SIG-M5 treated with dmso at 0.1 percent for 504 hours (cell line): ENCODE results near the gene TXNL1.
A peak's percentile ranks its signal among the peaks of the same experiment; 100 is the strongest.
"Not testable (repeated sequence)": the region's sequence is repeated elsewhere in the genome, so short reads cannot be mapped to it uniquely, and the experiment has no call there.

Experiments
- DNase-seq: peaks from one replicate; lab custom pipeline; 2025; ENCODE audit not compliant: unreplicated experiment; lab: John Stamatoyannopoulos, UW

Gene TXNL1

GRCh38 chr18:56645415-56646016 lies 7.1 kb upstream of the TXNL1 start:
- peak; percentile 38 for DNase-seq

DNA sequence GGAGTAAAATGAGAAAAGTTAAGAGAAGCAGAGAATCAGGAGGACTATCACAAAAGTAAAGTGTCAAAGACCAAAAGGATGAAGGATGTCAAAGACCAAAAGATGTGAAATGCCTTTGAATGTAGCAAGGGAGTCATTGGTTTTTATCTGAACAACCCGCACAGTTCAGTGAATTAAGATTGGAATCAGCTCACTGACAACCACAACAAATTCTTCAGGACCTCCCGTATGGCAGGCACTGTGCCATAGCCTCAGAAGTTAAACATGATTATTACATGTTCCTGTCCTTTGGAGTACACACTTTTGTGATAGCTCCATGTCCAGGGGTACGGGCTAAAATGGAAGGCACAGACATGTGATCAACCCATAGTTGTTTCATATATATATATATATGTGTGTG lies 5.0 kb upstream of the TXNL1 start:
- DNase-seq: no peak

DNA sequence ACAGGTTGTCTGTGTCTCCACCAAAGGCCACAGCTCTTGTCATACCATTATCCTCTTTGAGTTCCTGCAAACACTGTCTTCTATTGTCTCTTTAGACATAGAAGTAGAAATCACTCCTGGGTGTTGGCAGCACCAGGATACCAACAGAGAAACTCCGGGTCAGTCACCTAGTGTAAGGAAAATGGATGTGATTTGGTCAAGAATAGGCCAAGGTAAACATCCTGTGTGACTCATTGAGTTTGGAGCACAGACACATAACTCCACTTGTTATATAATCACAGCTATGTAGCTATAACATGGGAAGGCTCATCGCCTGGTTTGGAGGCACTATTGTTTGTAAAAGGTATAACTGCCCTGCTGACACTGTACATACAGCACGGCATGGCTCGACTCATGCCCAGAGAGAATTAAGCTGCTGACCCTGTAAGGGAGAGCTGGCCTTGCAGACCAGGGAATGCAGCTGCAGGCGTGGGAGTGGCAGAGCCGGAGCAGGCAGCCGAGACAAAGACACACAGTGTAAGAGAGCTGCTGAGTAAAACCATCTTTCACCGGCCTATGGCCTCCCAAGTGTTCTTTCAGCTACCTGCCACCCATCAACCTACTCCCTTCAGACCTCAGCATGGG lies 3.4 kb upstream of the TXNL1 start:
- DNase-seq: no peak

- no peak for DNase-seq
These were observed 1.2 kb upstream of the TXNL1 start for GRCh38 chr18:56639571-56639970.

DNA sequence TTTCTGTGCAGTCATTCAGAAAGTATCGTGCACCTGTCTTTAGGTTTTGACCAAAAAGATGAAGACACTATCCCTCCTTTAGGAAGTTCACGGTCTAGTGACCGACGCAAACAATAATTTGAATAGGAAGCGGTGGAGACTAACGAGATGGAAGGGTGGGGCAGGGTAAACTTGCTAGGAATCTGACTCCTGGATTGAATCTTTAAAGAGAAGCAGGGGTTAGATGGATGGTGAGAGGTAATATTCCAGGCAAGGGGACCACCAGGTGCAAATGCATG lies 651 bp upstream of the TXNL1 start:
- DNase-seq: no peak

- no peak for DNase-seq
These were observed 621 bp downstream of the TXNL1 start for GRCh38 chr18:56637711-56638231.

- peak; percentile 6 for DNase-seq
These were observed 1.2 kb downstream of the TXNL1 start for GRCh38 chr18:56637176-56637575.

- no peak for DNase-seq
These were observed 3.4 kb downstream of the TXNL1 start for GRCh38 chr18:56635007-56635406.

DNA sequence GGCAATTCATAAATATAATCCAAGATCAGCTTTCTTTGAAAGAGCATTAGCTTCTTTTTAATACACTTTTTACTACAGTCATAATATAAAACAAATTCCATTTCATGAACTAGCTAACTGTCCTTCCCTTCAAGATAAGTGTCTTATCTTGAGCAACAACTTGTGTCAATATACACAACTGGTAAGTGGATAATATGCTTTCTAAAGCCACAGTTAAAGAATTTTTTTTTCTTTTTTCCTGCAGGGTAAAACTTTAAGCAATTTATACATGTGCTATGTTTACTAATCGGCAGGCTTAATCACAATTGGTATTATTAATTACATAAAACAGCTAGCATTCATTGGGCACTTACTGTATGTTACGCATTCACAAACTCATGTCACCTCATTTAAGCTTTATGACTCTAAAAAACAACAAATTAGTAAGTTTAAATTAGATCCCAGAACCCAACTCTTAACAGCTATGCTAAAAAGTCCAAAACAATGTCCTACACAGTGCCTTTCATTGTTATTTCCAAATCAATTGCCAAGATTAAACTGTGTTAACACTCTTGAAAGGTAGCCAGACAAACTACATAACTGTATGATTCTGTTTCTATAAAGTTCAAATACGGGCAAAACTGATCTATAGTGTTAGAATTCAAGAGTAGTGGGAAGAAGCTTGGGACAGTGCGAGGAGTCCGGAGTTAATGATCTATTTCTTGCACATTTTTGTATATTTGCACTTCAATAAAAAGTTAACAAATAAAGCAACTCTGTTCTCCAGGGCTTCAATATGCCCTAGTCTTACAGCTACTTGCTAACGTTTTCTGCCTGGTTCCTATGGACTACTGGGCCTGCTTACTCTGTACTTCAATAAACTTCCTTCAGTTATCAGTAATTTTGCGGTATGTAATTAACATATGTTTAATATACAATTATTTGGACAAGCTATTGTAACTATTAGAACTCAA lies 6.0 kb downstream of the TXNL1 start:
- no peak for DNase-seq

- no peak for DNase-seq
These were observed 10.4 kb downstream of the TXNL1 start for GRCh38 chr18:56627991-56628390.

- DNase-seq: no peak
These were observed 22.5 kb downstream of the TXNL1 start for GRCh38 chr18:56615738-56616520.

DNA sequence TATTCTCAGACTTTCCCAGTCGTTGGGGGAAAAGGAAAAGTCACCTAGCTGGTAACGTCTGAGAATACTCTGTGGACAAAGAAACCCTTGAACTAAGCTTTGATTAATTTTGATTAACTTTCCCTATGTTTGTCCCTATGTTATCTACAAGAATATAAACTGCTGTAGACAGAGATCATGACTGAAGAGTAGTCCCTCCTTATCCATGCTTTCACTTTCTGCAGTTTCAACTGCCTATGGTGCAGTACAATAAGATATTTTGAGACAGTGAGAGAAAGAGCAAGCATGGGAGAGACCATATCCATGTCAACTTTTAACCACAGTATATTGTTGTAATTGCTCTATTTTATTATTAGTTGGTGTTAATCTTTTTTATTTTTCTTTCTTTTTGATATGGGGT lies 31.8 kb downstream of the TXNL1 start:
- no peak for DNase-seq

GRCh38 chr18:56598422-56598821 lies 40.0 kb downstream of the TXNL1 start:
- DNase-seq: no peak

- DNase-seq: no peak
These were observed 44.5 kb downstream of the TXNL1 start for GRCh38 chr18:56593906-56594305.

- DNase-seq: no peak
These were observed 58.4 kb downstream of the TXNL1 start for GRCh38 chr18:56580026-56580425.

DNA sequence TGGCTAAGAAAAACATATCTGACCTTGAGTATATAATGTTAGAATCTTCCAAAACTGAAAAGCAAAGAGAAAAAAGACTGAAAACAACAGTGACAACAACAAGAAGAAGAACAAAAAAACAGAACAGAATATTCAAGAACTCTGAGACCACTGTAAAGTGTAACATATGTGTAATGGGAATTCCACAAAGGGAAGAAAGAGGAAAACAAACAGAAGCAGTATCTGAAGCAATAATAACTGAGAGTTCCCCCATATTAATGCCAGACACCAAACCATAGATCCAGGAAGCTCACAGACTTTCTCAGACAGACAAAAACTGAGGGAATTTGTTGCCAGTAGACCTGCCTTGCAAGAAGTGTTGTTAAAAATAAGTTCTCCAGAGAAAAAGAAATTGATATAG lies 58.9 kb downstream of the TXNL1 start:
- DNase-seq: no peak

- DNase-seq: no peak
These were observed 61.4 kb downstream of the TXNL1 start for GRCh38 chr18:56576826-56577573.

GRCh38 chr18:56575819-56576663 lies 62.4 kb downstream of the TXNL1 start:
- DNase-seq: peak; percentile 28

DNA sequence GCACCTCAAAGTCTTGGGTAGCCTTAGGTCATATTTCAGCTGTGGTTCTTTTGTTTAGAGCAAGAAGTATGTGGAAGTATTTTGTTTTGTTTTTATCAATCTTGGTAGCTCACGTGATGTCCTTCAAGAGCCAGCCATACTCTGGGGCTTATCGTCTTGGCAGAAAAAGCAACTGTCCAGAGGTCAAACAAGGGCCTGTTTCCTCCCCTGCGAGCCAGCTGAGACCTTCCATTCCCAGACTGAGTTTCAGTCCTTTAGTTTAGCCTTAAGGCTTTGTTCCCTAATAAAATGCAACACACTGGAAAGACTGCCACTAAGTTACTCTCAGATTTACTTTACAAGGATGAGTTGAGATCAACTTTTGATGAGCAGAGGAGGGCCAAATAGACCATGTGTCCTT lies 63.5 kb downstream of the TXNL1 start:
- no peak for DNase-seq

DNA sequence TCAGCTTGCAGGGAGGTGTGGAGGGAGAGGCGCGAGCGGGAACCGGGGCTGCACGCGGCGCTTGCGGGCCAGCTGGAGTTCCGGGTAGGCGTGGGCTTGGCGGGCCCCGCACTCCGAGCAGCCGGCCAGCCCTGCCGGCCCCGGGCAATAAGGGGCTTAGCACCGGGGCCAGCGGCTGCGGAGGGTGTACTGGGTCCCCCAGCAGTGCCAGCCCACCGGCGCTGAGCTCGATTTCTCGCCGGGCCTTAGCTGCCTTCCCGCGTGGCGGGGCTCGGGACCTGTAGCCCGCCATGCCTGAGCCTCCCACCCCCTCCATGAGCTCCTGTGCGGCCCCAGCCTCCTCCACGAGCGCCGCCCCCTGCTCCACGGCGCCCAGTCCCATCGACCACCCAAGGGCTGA lies 66.1 kb downstream of the TXNL1 start:
- DNase-seq: not testable (repeated sequence)
